ENCODE measurements around the gene NOL4L.
"Not testable (repeated sequence)": the region's sequence is repeated elsewhere in the genome, so short reads cannot be mapped to it uniquely, and the experiment has no call there.

The NOL4L gene

GRCh38 chr20:32595143-32595542 is 10.0 kb upstream of the NOL4L start:
- DNase-seq = no peak

- DNase-seq = not testable (repeated sequence)
These were observed 9.5 kb upstream of the NOL4L start for GRCh38 chr20:32594669-32595068.

GRCh38 chr20:32594204-32594603 is 9.1 kb upstream of the NOL4L start:
- no peak for DNase-seq

- DNase-seq = not testable (repeated sequence)
These were observed 7.5 kb upstream of the NOL4L start for GRCh38 chr20:32592616-32593015.

- no peak for DNase-seq
These were observed 6.9 kb upstream of the NOL4L start for GRCh38 chr20:32592022-32592421.

- no peak for DNase-seq
These were observed 4.6 kb upstream of the NOL4L start for GRCh38 chr20:32589769-32590168.

GRCh38 chr20:32589256-32589655 is 4.1 kb upstream of the NOL4L start:
- no peak for DNase-seq

- DNase-seq = no peak
These were observed 2.9 kb upstream of the NOL4L start for GRCh38 chr20:32588040-32588439.

- DNase-seq = no peak
These were observed 1.2 kb upstream of the NOL4L start for GRCh38 chr20:32586291-32586690.

- DNase-seq = peak; percentile 26
These were observed 524 bp upstream of the NOL4L start for GRCh38 chr20:32585586-32586127.

- DNase-seq = peak; percentile 33
These were observed 1.5 kb downstream of the NOL4L start for GRCh38 chr20:32583581-32584070.

GRCh38 chr20:32582659-32583580 is 2.2 kb downstream of the NOL4L start:
- peak; percentile 33 for DNase-seq

- no peak for DNase-seq
These were observed 3.1 kb downstream of the NOL4L start for GRCh38 chr20:32581839-32582658.

- DNase-seq = peak; percentile 25
These were observed 3.9 kb downstream of the NOL4L start for GRCh38 chr20:32580970-32581838.

- no peak for DNase-seq
These were observed 4.7 kb downstream of the NOL4L start for GRCh38 chr20:32580219-32580969.

GRCh38 chr20:32578840-32579390 is 6.2 kb downstream of the NOL4L start:
- no peak for DNase-seq

- not testable (repeated sequence) for DNase-seq
These were observed 7.1 kb downstream of the NOL4L start for GRCh38 chr20:32578062-32578461.

GRCh38 chr20:32577657-32578056 is 7.5 kb downstream of the NOL4L start:
- DNase-seq = no peak

- DNase-seq = no peak
These were observed 8.1 kb downstream of the NOL4L start for GRCh38 chr20:32577023-32577422.

- DNase-seq = no peak
These were observed 8.6 kb downstream of the NOL4L start for GRCh38 chr20:32576560-32576959.

GRCh38 chr20:32575805-32576204 is 9.3 kb downstream of the NOL4L start:
- DNase-seq = no peak

All from CD4-positive, alpha-beta T cell treated with Interleukin-10 for 1 hour (primary cell).